ENCODE data around the gene JAML. TPM values are rescaled to one million over a fixed set of nuclear protein-coding genes. Genes with fewer than 3 reads are reported as not detected.

Gene JAML
- total and polyA plus RNA-seq, 2 donors (not counting 1 experiment from before 2014, with no cell fraction given), result not detected

DNA sequence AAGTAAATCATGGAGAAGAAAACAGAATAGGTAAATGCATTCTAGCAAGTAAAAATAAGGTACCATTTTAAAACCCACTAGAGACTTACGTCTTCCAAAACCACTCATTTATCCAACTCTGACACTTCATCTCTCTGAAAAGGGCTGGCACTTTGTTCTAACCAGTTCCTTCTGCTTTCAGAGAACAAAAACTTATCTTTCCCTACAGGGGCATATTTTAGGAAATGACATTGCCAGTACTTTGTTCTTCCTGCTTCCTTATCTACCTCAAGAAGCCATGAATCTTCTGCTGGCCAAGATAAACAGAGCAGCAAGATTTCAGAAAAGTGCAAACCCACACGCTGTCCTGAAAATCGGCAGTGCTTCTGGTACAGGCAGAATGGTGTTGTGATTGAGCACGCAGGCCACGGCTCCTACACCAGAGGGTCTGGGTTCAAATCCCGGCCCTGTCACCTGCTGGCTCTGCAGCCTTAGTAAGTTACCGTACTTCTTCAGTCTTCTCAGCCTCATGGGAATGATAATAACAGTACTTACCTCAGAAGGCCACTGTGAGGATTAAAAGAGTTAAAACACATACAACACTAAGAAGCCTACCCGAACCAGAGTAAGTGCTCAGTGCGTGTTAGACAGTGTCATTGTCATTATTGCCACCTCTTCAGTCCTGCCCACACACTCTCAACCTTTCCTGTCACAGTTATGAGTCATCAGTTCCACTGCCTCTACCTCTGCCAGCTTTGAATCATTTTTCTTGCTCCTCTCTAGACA is 16.4 kb upstream of the JAML start:
- Histone ChIP-seq H3K36me3 (ENCODE audit: control insufficient read depth, insufficient read depth, low read length) (no peaks in the 10 kb centered on the region), H3K4me1 (ENCODE audit: control insufficient read depth, extremely low read depth, insufficient read depth, low read length) (no peaks in the 10 kb centered on the region), H3K4me2 (ENCODE audit: extremely low read depth, insufficient read depth, low read length) (no peak overlapping the region), H2AFZ (ENCODE audit: low read length) (no peak overlapping the region), H3K4me3 (replicated peaks in 1 of 4; ENCODE audit: control extremely low read depth in 1 of 4, insufficient read depth in 1 of 4, low read depth in 3 of 4, low read length in 4 of 4) (no peak overlapping the region), H3K27ac (ENCODE audit: insufficient read depth, low read length) (no peak overlapping the region), H3K79me2 (ENCODE audit: control insufficient read depth, insufficient read depth, low read length) (no peaks in the 10 kb centered on the region), H3K9ac (ENCODE audit: insufficient read depth, low read length) (no peak overlapping the region), H3K27me3 (ENCODE audit: control insufficient read depth, insufficient read depth, low read length) (no peaks in the 10 kb centered on the region), H3K9me3 (ENCODE audit: control insufficient read depth, insufficient read depth, low read depth, low read length) (no peaks in the 10 kb centered on the region), H4K20me1 (ENCODE audit: control insufficient read depth, extremely low read depth, insufficient read depth, low read length) (no peaks in the 10 kb centered on the region)
- TF ChIP-seq, protein P1, sequence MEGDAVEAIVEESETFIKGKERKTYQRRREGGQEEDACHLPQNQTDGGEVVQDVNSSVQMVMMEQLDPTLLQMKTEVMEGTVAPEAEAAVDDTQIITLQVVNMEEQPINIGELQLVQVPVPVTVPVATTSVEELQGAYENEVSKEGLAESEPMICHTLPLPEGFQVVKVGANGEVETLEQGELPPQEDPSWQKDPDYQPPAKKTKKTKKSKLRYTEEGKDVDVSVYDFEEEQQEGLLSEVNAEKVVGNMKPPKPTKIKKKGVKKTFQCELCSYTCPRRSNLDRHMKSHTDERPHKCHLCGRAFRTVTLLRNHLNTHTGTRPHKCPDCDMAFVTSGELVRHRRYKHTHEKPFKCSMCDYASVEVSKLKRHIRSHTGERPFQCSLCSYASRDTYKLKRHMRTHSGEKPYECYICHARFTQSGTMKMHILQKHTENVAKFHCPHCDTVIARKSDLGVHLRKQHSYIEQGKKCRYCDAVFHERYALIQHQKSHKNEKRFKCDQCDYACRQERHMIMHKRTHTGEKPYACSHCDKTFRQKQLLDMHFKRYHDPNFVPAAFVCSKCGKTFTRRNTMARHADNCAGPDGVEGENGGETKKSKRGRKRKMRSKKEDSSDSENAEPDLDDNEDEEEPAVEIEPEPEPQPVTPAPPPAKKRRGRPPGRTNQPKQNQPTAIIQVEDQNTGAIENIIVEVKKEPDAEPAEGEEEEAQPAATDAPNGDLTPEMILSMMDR (conservative IDR thresholded peaks at IDR 0.05 in 1 of 2, IDR thresholded peaks at IDR 0.05 in 1 of 2; ENCODE audit: low read depth in 1 of 2, low read length in 2 of 2), result no peak
- TF ChIP-seq EZH2 (IDR thresholded peaks at IDR 0.05; ENCODE audit: low read length, missing control alignments), result no peak
- DNase-seq (ENCODE audit: low read depth in 2 of 2), result peak in 1 of 2 donors; percentile 57

DNA sequence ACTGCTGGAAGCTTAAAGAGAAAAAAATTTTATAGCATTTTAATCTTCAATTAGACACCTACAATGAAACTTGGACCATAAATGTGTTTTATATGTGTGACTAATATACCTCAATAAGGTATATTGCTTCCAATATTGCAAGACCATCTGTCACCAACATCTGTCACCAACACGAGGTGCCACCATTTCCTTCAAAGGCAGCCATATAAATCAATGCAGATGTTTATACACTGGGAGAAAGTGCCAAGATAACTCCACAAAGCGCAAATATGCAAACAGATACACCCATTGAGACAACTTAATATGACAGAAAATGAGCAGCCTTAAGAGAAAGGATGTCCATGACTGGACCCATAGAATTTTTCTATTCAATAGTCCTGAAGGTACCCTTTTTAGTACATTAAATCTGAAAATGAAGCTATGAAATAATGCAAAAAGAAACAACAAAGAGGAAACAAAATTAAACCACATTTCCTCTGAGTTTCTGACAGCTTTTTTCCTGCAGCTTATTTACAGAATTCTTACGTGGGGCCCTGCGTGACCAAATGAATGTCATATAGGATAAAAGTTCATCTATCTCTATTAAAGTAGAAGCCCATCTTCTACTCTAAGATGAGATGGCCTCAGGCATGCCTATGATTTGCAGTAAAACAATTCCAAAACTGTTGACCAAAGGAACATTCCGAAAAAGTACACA is 14.8 kb upstream of the JAML start:
- DNase-seq (ENCODE audit: low read depth in 2 of 2), result no peak
- H3K79me2 ChIP-seq (ENCODE audit: control insufficient read depth, insufficient read depth, low read length), result no peaks in the 10 kb centered on the region
- H2AFZ ChIP-seq (ENCODE audit: low read length), result no peak overlapping the region
- no peaks in the 10 kb centered on the region for H3K9me3 ChIP-seq (ENCODE audit: control insufficient read depth, insufficient read depth, low read depth, low read length)
- no peaks in the 10 kb centered on the region for H3K4me1 ChIP-seq (ENCODE audit: control insufficient read depth, extremely low read depth, insufficient read depth, low read length)
- no peak overlapping the region for H3K4me3 ChIP-seq (replicated peaks in 1 of 4; ENCODE audit: control extremely low read depth in 1 of 4, insufficient read depth in 1 of 4, low read depth in 3 of 4, low read length in 4 of 4)
- H3K9ac ChIP-seq (ENCODE audit: insufficient read depth, low read length), result no peak overlapping the region
- no peak overlapping the region for H3K4me2 ChIP-seq (ENCODE audit: extremely low read depth, insufficient read depth, low read length)
- no peaks in the 10 kb centered on the region for H4K20me1 ChIP-seq (ENCODE audit: control insufficient read depth, extremely low read depth, insufficient read depth, low read length)
- no peak for TF ChIP-seq EZH2 (IDR thresholded peaks at IDR 0.05; ENCODE audit: low read length, missing control alignments)
- TF ChIP-seq, protein P1 (conservative IDR thresholded peaks at IDR 0.05 in 1 of 2, IDR thresholded peaks at IDR 0.05 in 1 of 2; ENCODE audit: low read depth in 1 of 2, low read length in 2 of 2), result no peak
- no peak overlapping the region for H3K27ac ChIP-seq (ENCODE audit: insufficient read depth, low read length)
- no peaks in the 10 kb centered on the region for H3K27me3 ChIP-seq (ENCODE audit: control insufficient read depth, insufficient read depth, low read length)
- H3K36me3 ChIP-seq (ENCODE audit: control insufficient read depth, insufficient read depth, low read length), result no peaks in the 10 kb centered on the region

DNA sequence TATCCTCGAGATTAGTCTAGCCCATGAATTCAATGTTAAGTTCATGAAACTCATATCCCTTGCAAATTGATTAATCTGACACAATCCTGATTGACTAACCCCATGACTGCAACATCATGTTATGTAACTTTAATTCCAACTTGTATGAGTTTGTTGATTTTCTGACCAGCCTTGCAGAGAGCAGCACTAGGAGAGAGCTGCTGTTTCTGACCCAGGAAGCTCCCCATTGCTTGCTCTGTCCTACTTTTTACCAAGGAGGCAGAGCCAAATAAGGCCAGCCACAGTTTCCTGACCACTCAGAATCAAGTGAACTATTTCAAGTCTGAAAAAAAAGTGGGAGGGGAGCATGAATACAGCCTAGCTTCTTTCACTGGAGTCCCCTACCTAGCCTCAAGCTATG is 14.1 kb upstream of the JAML start:
- Histone ChIP-seq H3K9ac (ENCODE audit: insufficient read depth, low read length) (no peak overlapping the region), H3K9me3 (ENCODE audit: control insufficient read depth, insufficient read depth, low read depth, low read length) (no peaks in the 10 kb centered on the region), H4K20me1 (ENCODE audit: control insufficient read depth, extremely low read depth, insufficient read depth, low read length) (no peaks in the 10 kb centered on the region), H2AFZ (ENCODE audit: low read length) (no peak overlapping the region), H3K79me2 (ENCODE audit: control insufficient read depth, insufficient read depth, low read length) (no peaks in the 10 kb centered on the region), H3K27ac (ENCODE audit: insufficient read depth, low read length) (no peak overlapping the region), H3K36me3 (ENCODE audit: control insufficient read depth, insufficient read depth, low read length) (no peaks in the 10 kb centered on the region), H3K4me1 (ENCODE audit: control insufficient read depth, extremely low read depth, insufficient read depth, low read length) (no peaks in the 10 kb centered on the region), H3K4me2 (ENCODE audit: extremely low read depth, insufficient read depth, low read length) (no peak overlapping the region), H3K27me3 (ENCODE audit: control insufficient read depth, insufficient read depth, low read length) (no peaks in the 10 kb centered on the region), H3K4me3 (replicated peaks in 1 of 4; ENCODE audit: control extremely low read depth in 1 of 4, insufficient read depth in 1 of 4, low read depth in 3 of 4, low read length in 4 of 4) (no peak overlapping the region)
- no peak for DNase-seq (ENCODE audit: low read depth in 2 of 2)
- TF ChIP-seq, protein P1 (conservative IDR thresholded peaks at IDR 0.05 in 1 of 2, IDR thresholded peaks at IDR 0.05 in 1 of 2; ENCODE audit: low read depth in 1 of 2, low read length in 2 of 2), result no peak
- no peak for TF ChIP-seq EZH2 (IDR thresholded peaks at IDR 0.05; ENCODE audit: low read length, missing control alignments)

Data from fibroblast of lung (primary cell).